Measurements from ENCODE around the gene ADAMTS13. TPM values are rescaled to one million over a fixed set of nuclear protein-coding genes. Genes with fewer than 3 reads are reported as not detected.
A peak's percentile ranks its signal among the peaks of the same experiment; 100 is the strongest.

ADAMTS13 gene
- polyA plus RNA-seq, 1 experiment: 0.86 TPM

- POLR2A ChIA-PET: interaction anchor here (0.6 to 1.2 kb wide), 4 partner anchors 10 to 328 kb away, joined by 3 to 9 read pairs (median 3); partner anchors contain the start of genes MED22, RPL7A, STKLD1 and SURF4
- Histone ChIP-seq H3K9me3 (ENCODE audit: control insufficient read depth, insufficient read depth, low read length) (peaks cover 2% of the 10 kb centered on the region; the same call in 1 of the 2 replicates), H3K4me3 (ENCODE audit: low read depth, low read length) (peak within 1 kb of the TSS; percentile 83), H3K27ac (ENCODE audit: low read depth, low read length) (peak within 1 kb of the TSS; percentile 86), H3K27me3 (ENCODE audit: control insufficient read depth, insufficient read depth, low read length) (no peaks in the 10 kb centered on the region)
- TF ChIP-seq CTCF (IDR thresholded peaks at IDR 0.05; ENCODE audit: low read depth, low read length): no peak
- DNase-seq (ENCODE audit: low read depth, low spot score): peak; percentile 61
- CTCF ChIA-PET: interaction anchor here (1.9 kb wide), 1 partner anchor 69 kb away, joined by 8 read pairs; no protein-coding TSS in a partner anchor
Measured at GRCh38 chr9:133417541-133418461, 4.4 kb upstream of the ADAMTS13 start, which contains the start of gene REXO4. Gene REXO4, minus strand, starts transcription at chr9:133418010. Its CDS starts 166 bp downstream, at chr9:133417844.

GRCh38 chr9:133419005-133419404 lies 3.2 kb upstream of the ADAMTS13 start:
- peak overlapping the region; percentile 83; the same call in 1 of the 2 replicates for H3K4me3 ChIP-seq (ENCODE audit: low read depth, low read length)
- no peaks in the 10 kb centered on the region for H3K27me3 ChIP-seq (ENCODE audit: control insufficient read depth, insufficient read depth, low read length)
- peaks cover 2% of the 10 kb centered on the region; the same call in 1 of the 2 replicates for H3K9me3 ChIP-seq (ENCODE audit: control insufficient read depth, insufficient read depth, low read length)
- no peak for DNase-seq (ENCODE audit: low read depth, low spot score)
- CTCF ChIA-PET: no interaction called here
- no peak overlapping the region for H3K27ac ChIP-seq (ENCODE audit: low read depth, low read length)
- no peak for TF ChIP-seq CTCF (IDR thresholded peaks at IDR 0.05; ENCODE audit: low read depth, low read length)
- POLR2A ChIA-PET: interaction anchor here (0.6 to 1.2 kb wide), 3 partner anchors 9 to 45 kb away, joined by 3 read pairs; no protein-coding TSS in a partner anchor

- CTCF ChIA-PET: no interaction called here
- Histone ChIP-seq H3K4me3 (ENCODE audit: low read depth, low read length) (no peak overlapping the region), H3K9me3 (ENCODE audit: control insufficient read depth, insufficient read depth, low read length) (peaks cover 2% of the 10 kb centered on the region; the same call in 1 of the 2 replicates), H3K27me3 (ENCODE audit: control insufficient read depth, insufficient read depth, low read length) (peaks cover 5% of the 10 kb centered on the region), H3K27ac (ENCODE audit: low read depth, low read length) (no peak overlapping the region)
- no peak for DNase-seq (ENCODE audit: low read depth, low spot score)
- POLR2A ChIA-PET: no interaction called here
- TF ChIP-seq CTCF (IDR thresholded peaks at IDR 0.05; ENCODE audit: low read depth, low read length): no peak
Measured at GRCh38 chr9:133420392-133420827, 1.8 kb upstream of the ADAMTS13 start.

- H3K9me3 ChIP-seq (ENCODE audit: control insufficient read depth, insufficient read depth, low read length): peaks cover 1% of the 10 kb centered on the region; the same call in 1 of the 2 replicates
- peak; percentile 38 for DNase-seq (ENCODE audit: low read depth, low spot score)
- H3K27ac ChIP-seq (ENCODE audit: low read depth, low read length): no peak overlapping the region
- H3K27me3 ChIP-seq (ENCODE audit: control insufficient read depth, insufficient read depth, low read length): peaks cover 21% of the 10 kb centered on the region
- CTCF ChIA-PET: interaction anchor here (1.1 kb wide), 1 partner anchor 15 kb away, joined by 3 read pairs; no protein-coding TSS in a partner anchor
- POLR2A ChIA-PET: no interaction called here
- no peak overlapping the region for H3K4me3 ChIP-seq (ENCODE audit: low read depth, low read length)
- TF ChIP-seq CTCF (IDR thresholded peaks at IDR 0.05; ENCODE audit: low read depth, low read length): no peak
Measured at GRCh38 chr9:133423216-133423615, 1.0 kb downstream of the ADAMTS13 start.

- Histone ChIP-seq H3K27ac (ENCODE audit: low read depth, low read length) (no peak overlapping the region), H3K9me3 (ENCODE audit: control insufficient read depth, insufficient read depth, low read length) (no peaks in the 10 kb centered on the region), H3K27me3 (ENCODE audit: control insufficient read depth, insufficient read depth, low read length) (peaks cover 22% of the 10 kb centered on the region), H3K4me3 (ENCODE audit: low read depth, low read length) (no peak overlapping the region)
- TF ChIP-seq CTCF (IDR thresholded peaks at IDR 0.05; ENCODE audit: low read depth, low read length): no peak
- DNase-seq (ENCODE audit: low read depth, low spot score): no peak
- CTCF ChIA-PET: no interaction called here
- POLR2A ChIA-PET: no interaction called here
Measured at GRCh38 chr9:133424187-133424586, 2.0 kb downstream of the ADAMTS13 start.
